ENCODE results near the gene YIF1B.
"Not testable (repeated sequence)": the region's sequence is repeated elsewhere in the genome, so short reads cannot be mapped to it uniquely, and the experiment has no call there.

The YIF1B gene

GRCh38 chr19:38315657-38316476 lies at the start of gene YIF1B:
Gene YIF1B (minus strand): TSS chr19:38315947. CDS start chr19:38315917, 30 bp downstream.
- peak; percentile 91 for DNase-seq

- DNase-seq, result not testable (repeated sequence)
Measured at GRCh38 chr19:38362946-38363688, 47.4 kb upstream of the YIF1B start.

GRCh38 chr19:38362076-38362945 lies 46.6 kb upstream of the YIF1B start:
- peak; percentile 74 for DNase-seq

GRCh38 chr19:38361633-38362075 lies 45.9 kb upstream of the YIF1B start:
- DNase-seq, result peak; percentile 65

GRCh38 chr19:38360839-38361631 lies 45.3 kb upstream of the YIF1B start:
- DNase-seq, result no peak

GRCh38 chr19:38360351-38360750 lies 44.6 kb upstream of the YIF1B start:
- no peak for DNase-seq

- no peak for DNase-seq
Measured at GRCh38 chr19:38359242-38360021, 43.7 kb upstream of the YIF1B start.

- no peak for DNase-seq
Measured at GRCh38 chr19:38358071-38358470, 42.3 kb upstream of the YIF1B start.

GRCh38 chr19:38355728-38356725 lies 40.3 kb upstream of the YIF1B start:
- DNase-seq, result no peak

- no peak for DNase-seq
Measured at GRCh38 chr19:38352611-38353010, 36.9 kb upstream of the YIF1B start.

GRCh38 chr19:38351865-38352395 lies 36.2 kb upstream of the YIF1B start:
- no peak for DNase-seq

GRCh38 chr19:38350883-38351282 lies 35.1 kb upstream of the YIF1B start:
- DNase-seq, result no peak

GRCh38 chr19:38346837-38347236 lies 31.1 kb upstream of the YIF1B start:
- DNase-seq, result no peak

- no peak for DNase-seq
Measured at GRCh38 chr19:38340927-38341326, 25.2 kb upstream of the YIF1B start.

GRCh38 chr19:38339011-38339410 lies 23.3 kb upstream of the YIF1B start:
- DNase-seq, result not testable (repeated sequence)

GRCh38 chr19:38337360-38337653 lies 21.6 kb upstream of the YIF1B start:
- DNase-seq, result no peak

GRCh38 chr19:38336638-38337359 lies 21.1 kb upstream of the YIF1B start:
- DNase-seq, result peak; percentile 94

GRCh38 chr19:38335949-38336637 lies 20.3 kb upstream of the YIF1B start:
- peak; percentile 93 for DNase-seq

GRCh38 chr19:38333245-38333644 lies 17.5 kb upstream of the YIF1B start:
- no peak for DNase-seq

Measured in stimulated activated CD4-positive, alpha-beta T cell treated with anti-CD3 and anti-CD28 coated beads, Interleukin-12 subunit alpha, Interleukin-12 subunit beta, amount 100 ng/mL, for 4 hours (primary cell).